GM12891 (cell line): ENCODE data around the gene TRPT1.

Source experiments
- DNase-seq: peaks from one replicate; pipeline ENCODE4 v3.0.0; 2011; ENCODE audit warnings: low spot score; ENCODE audit not compliant: insufficient read length
- FAIRE-seq: peaks from 2 replicates; lab custom pipeline; 2011; peaks lifted over from hg19 to GRCh38; lab: Jason Lieb, UNC
- PAX5 ChIP-seq: IDR thresholded peaks from 2 replicates; pipeline ENCODE4 v1.6.1; 2011; ENCODE audit warnings: low read length, moderate library complexity, mild to moderate bottlenecking; ENCODE audit not compliant: insufficient read depth, severe bottlenecking
- POLR2A ChIP-seq: IDR thresholded peaks from 2 replicates; pipeline ENCODE4 v1.6.1; 2011; ENCODE audit warnings: low read depth, low read length, control low read depth
- POLR2AphosphoS5 ChIP-seq: IDR thresholded peaks from 2 replicates; pipeline ENCODE4 v1.6.1; 2011; ENCODE audit warnings: low read depth, low read length, control low read depth
- POU2F2 ChIP-seq: IDR thresholded peaks from 2 replicates; pipeline ENCODE4 v1.6.1; 2011; ENCODE audit warnings: low read depth, mild to moderate bottlenecking, control low read depth, low read length, moderate library complexity
- SPI1 ChIP-seq: IDR thresholded peaks from 2 replicates; pipeline ENCODE4 v1.6.1; 2011; ENCODE audit warnings: low read depth, low read length, control low read depth
- TAF1 ChIP-seq: IDR thresholded peaks from 2 replicates; pipeline ENCODE4 v1.6.1; 2011; ENCODE audit warnings: low read depth, low read length, control low read depth

Gene TRPT1

DNA sequence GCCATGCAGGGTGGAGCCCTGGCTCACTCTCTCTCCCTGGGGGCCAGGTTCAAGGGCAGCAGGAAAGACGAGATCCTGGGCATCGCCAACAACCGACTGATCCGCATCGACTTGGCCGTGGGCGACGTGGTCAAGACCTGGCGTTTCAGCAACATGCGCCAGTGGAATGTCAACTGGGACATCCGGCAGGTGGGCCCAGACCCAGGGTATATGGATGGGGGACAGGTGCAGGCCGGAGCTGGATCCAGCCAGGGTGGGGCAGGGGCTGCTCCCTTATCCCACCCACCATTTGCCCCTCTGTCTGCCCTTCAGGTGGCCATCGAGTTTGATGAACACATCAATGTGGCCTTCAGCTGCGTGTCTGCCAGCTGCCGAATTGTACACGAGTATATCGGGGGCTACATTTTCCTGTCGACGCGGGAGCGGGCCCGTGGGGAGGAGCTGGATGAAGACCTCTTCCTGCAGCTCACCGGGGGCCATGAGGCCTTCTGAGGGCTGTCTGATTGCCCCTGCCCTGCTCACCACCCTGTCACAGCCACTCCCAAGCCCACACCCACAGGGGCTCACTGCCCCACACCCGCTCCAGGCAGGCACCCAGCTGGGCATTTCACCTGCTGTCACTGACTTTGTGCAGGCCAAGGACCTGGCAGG, 2.9 kb downstream of the TRPT1 start:
- TF ChIP-seq POLR2AphosphoS5 (peak; percentile 49; the same call in 1 of the 2 replicates), PAX5 (no peak)
- FAIRE-seq (no peak), DNase-seq (no peak)

DNA sequence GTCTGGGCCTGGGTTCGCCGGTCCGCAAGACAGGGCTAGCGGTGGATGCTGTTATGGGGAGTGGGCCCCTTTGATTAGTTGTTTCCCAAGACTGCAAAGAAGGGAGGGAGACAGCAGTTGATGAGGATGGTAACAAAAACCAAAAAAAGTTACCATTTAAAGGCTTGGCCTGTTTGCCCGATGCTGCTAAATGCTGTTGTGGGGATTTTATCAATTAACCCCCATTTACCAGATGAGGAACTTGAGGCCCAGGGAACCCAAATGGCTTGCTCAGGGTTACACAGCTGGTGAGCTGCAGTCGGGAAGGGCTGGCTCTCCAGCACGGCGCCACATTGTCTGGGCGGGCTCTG, 3.4 kb downstream of the TRPT1 start:
- FAIRE-seq, result no peak
- DNase-seq, result no peak
- no peak for TF ChIP-seq TAF1
- TF ChIP-seq PAX5, result no peak
- no peak for TF ChIP-seq POLR2A

DNA sequence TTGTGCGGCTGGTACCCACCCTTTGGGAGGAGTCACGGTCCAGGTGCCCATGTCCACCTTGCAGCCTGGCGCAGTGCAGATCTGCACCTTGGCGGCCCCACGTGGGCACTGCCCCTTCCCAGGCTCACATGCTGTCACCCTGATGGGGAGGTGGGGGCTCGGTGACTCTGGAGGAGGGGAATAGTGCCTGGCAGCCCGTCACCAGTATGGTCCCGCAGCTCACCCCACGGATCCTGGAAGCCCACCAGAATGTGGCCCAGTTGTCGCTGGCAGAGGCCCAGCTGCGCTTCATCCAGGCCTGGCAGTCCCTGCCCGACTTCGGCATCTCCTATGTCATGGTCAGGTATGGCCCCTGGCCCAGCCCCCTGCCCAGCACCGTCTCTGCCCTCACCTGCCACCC, 5.2 kb downstream of the TRPT1 start:
- DNase-seq, result no peak
- FAIRE-seq, result no peak
- TF ChIP-seq TAF1 (no peak), POLR2A (no peak), SPI1 (no peak), POU2F2 (no peak), PAX5 (no peak), POLR2AphosphoS5 (no peak; the same call in 1 of the 2 replicates)

DNA sequence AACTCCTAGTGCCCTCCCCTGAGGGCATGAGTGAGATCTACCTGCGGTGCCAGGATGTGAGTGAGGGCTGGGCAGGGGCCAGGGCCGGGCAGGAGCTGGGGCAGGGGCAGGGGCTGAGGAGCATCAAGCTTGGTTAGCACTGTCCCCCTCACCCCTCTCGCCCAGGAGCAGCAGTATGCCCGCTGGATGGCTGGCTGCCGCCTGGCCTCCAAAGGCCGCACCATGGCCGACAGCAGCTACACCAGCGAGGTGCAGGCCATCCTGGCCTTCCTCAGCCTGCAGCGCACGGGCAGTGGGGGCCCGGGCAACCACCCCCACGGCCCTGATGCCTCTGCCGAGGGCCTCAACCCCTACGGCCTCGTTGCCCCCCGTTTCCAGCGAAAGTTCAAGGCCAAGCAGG, 5.7 kb downstream of the TRPT1 start:
- FAIRE-seq, result no peak
- no peak for DNase-seq
- TF ChIP-seq POLR2A (no peak), POLR2AphosphoS5 (no peak), TAF1 (no peak), SPI1 (no peak), POU2F2 (no peak), PAX5 (no peak)

DNA sequence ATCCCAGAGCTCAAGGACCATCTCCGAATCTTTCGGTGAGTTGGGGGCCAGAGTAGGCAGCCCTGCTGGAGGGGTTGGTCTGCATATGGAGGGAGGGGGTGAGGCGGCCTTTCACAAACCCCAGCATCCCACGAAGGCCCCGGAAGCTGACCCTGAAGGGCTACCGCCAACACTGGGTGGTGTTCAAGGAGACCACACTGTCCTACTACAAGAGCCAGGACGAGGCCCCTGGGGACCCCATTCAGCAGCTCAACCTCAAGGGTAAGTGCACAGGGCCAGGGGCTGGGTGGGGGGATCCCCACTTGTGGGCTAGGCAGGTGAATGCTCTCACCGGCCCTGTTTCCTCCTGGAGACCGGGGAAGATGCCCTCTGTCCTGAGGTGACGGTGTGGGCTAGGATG, 6.2 kb downstream of the TRPT1 start:
- DNase-seq (no peak), FAIRE-seq (no peak)
- no peak for TF ChIP-seq POU2F2
- no peak for TF ChIP-seq PAX5
- no peak for TF ChIP-seq POLR2AphosphoS5
- no peak for TF ChIP-seq SPI1
- no peak for TF ChIP-seq TAF1
- TF ChIP-seq POLR2A, result no peak

DNA sequence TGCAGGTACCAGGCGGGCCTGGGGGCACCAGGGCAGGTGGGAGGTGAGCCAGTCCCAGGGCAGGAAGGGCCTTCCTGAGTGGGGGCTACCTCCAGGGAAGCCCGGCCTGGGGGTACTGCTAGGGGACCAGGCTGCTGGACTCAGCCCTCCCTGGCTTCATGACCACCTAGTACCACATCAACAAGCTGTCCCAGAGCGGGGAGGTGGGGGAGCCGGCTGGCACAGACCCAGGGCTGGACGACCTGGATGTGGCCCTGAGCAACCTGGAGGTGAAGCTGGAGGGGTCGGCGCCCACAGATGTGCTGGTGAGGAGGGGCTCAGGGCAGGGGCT, 6.7 kb downstream of the TRPT1 start:
- TF ChIP-seq POU2F2 (no peak), TAF1 (no peak), POLR2AphosphoS5 (no peak), PAX5 (no peak), SPI1 (no peak), POLR2A (no peak)
- FAIRE-seq (no peak), DNase-seq (no peak)

DNA sequence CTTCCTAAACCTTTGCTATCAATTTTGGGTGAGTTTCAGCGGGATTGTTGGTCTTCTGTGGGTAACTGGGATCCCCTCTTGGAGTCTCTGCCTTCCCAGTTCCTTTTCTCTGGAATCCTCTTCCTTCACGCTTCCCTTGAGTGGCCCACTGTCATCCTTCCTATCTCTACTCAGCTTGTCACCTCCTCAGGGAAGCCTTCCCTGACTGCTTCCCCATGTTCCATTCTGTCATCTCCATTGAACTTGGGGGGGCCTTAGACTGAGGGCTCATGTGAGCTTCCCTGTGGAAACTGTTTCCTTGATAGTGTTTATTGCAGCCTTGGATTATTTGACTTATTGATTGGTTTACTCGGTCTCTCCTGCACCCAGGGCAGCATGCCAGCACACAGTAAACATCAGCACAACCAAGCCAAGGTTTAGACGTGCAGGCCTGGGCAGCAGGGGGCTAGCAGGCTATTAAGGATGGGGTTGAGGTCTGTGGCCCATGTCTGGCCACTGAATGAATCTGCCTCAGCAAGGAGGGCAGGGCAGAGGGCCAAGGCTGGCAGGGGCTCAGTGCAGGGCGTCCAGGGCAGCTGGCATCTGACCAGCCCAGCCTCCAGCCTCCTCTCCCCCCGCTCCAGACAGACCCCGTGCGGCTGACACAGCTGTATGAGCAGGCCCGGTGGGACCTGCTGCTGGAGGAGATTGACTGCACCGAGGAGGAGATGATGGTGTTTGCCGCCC, 7.2 kb downstream of the TRPT1 start:
- no peak for TF ChIP-seq SPI1
- no peak for TF ChIP-seq POLR2A
- TF ChIP-seq PAX5, result no peak
- no peak for TF ChIP-seq POU2F2
- no peak for TF ChIP-seq TAF1
- TF ChIP-seq POLR2AphosphoS5, result no peak
- DNase-seq (no peak), FAIRE-seq (no peak)

DNA sequence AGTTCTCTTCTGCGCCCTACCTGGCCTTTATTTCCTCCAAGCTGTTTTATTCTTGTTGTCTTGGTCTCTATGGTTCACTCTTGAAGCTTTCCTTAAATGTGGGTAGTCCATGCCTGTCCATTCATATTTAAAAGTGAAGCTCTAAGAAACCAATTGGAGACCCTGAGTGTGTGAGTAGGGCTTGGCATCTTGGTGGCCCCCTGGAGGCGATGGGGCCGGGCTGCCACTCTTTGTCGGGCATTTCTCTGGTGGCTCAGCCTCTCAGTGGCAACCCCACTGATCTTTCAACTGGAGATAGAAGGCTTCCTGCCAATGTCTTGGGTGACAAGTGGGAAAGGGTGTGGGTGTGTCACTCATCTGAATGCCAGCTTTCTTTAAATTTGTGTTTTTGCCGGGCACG, 9.1 kb downstream of the TRPT1 start:
- no peak for TF ChIP-seq POU2F2
- TF ChIP-seq POLR2A, result no peak
- no peak for TF ChIP-seq POLR2AphosphoS5
- TF ChIP-seq SPI1, result no peak
- no peak for TF ChIP-seq TAF1
- no peak for TF ChIP-seq PAX5
- DNase-seq (no peak), FAIRE-seq (no peak)

DNA sequence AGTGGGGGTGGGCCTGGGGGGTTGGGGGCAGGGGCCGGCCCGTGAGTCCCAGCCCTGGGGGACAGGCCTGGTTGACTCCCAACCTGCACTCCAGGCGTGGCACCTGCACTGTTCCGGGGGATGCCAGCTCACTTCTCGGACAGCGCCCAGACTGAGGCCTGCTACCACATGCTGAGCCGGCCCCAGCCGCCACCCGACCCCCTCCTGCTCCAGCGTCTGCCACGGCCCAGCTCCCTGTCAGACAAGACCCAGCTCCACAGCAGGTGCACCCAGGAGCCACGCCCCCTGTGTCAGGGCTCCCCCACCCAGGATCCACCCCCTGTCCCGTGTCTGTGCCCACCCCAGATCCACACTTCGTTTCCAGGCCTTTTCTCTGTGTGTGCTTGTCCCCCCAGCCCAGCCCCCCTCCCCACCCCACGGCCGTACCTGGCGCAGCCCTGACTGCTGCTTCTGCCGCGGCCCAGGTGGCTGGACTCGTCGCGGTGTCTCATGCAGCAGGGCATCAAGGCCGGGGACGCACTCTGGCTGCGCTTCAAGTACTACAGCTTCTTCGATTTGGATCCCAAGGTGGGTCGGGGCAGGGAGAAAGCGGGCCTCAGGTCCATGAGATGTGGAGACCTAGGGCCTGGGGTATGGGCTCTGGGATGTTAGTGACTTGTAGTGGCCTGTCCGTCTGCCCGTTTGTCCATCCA, 14.7 kb downstream of the TRPT1 start:
- DNase-seq, result no peak
- TF ChIP-seq POLR2A, result no peak
- no peak for TF ChIP-seq POU2F2
- no peak for TF ChIP-seq POLR2AphosphoS5
- TF ChIP-seq PAX5, result no peak
- no peak for TF ChIP-seq SPI1
- FAIRE-seq, result no peak
